GM18951 (cell line): ENCODE results near the gene CRHBP.
"Not testable (repeated sequence)": the region's sequence is repeated elsewhere in the genome, so short reads cannot be mapped to it uniquely, and the experiment has no call there.

ENCODE experiments used
- POLR2A ChIP-seq: IDR thresholded peaks from 4 replicates; pipeline ENCODE4 v1.6.1; 2011; ENCODE audit warnings: mild to moderate bottlenecking; ENCODE audit not compliant: insufficient read length, insufficient read depth; ENCODE audit errors: extremely low read depth
- in situ Hi-C: fragments of 300-500 bp; cut with MboI; formaldehyde crosslinking; loops from one replicate; pipeline ENCODE4 v1.12.0; 2022; ENCODE audit warnings: low sequenced_read_pairs, mixed read lengths, inconsistent platforms; ENCODE audit not compliant: unreplicated experiment

Gene CRHBP

GRCh38 chr5:76952795-76953536 is at the start of gene CRHBP:
CRHBP (plus strand) TSS chr5:76953045; CDS start chr5:76953135, 90 bp downstream.
- in situ Hi-C loops = no loop called here
- TF ChIP-seq POLR2A = no peak

- in situ Hi-C loops = no loop called here
- TF ChIP-seq POLR2A = no peak
Measured at GRCh38 chr5:76908166-76908565, 44.7 kb upstream of the CRHBP start.

- in situ Hi-C loops = not testable (repeated sequence)
Measured at GRCh38 chr5:76910344-76910933, 42.4 kb upstream of the CRHBP start.

GRCh38 chr5:76914671-76915070 is 38.2 kb upstream of the CRHBP start:
- in situ Hi-C loops = not testable (repeated sequence)

- in situ Hi-C loops = no loop called here
Measured at GRCh38 chr5:76918539-76918938, 34.3 kb upstream of the CRHBP start.

GRCh38 chr5:76920491-76920890 is 32.4 kb upstream of the CRHBP start:
- in situ Hi-C loops = no loop called here
- TF ChIP-seq POLR2A = no peak

More at GRCh38 chr5:76918539-76918938, 34.3 kb upstream of the CRHBP start:
- TF ChIP-seq POLR2A = no peak

GRCh38 chr5:76926329-76927105 is 26.3 kb upstream of the CRHBP start:
- in situ Hi-C loops = no loop called here
- TF ChIP-seq POLR2A = no peak

GRCh38 chr5:76927961-76928360 is 24.9 kb upstream of the CRHBP start:
- in situ Hi-C loops = no loop called here
- no peak for TF ChIP-seq POLR2A

- TF ChIP-seq POLR2A = no peak
- in situ Hi-C loops = no loop called here
Measured at GRCh38 chr5:76930083-76930482, 22.8 kb upstream of the CRHBP start.

- in situ Hi-C loops = no loop called here
- TF ChIP-seq POLR2A = no peak
Measured at GRCh38 chr5:76938177-76938576, 14.7 kb upstream of the CRHBP start.

- TF ChIP-seq POLR2A = no peak
- in situ Hi-C loops = no loop called here
Measured at GRCh38 chr5:76941000-76941399, 11.8 kb upstream of the CRHBP start.

GRCh38 chr5:76941442-76941841 is 11.4 kb upstream of the CRHBP start:
- no peak for TF ChIP-seq POLR2A
- in situ Hi-C loops = no loop called here

GRCh38 chr5:76942581-76942980 is 10.3 kb upstream of the CRHBP start:
- in situ Hi-C loops = no loop called here
- TF ChIP-seq POLR2A = no peak

GRCh38 chr5:76943006-76943405 is 9.8 kb upstream of the CRHBP start:
- in situ Hi-C loops = no loop called here
- TF ChIP-seq POLR2A = no peak
